Upper lobe of left lung (tissue), 6 donors: ENCODE results near the gene ST3GAL3. TPM values are rescaled to one million over a fixed set of nuclear protein-coding genes. Genes with fewer than 3 reads are reported as not detected.

ENCODE experiments used
- ATAC-seq, 2 donors: fragments of 200-7000 bp; cut with Tn5 transposase; one replicate each; pipeline ENCODE4 v1.9.1; 2022; ENCODE audit warnings: mild to moderate bottlenecking in 2 of 2, moderate library complexity in 2 of 2; ENCODE audit not compliant: low FRiP score in 2 of 2
- DNase-seq, 2 donors: peaks; one replicate each; pipeline ENCODE4 v3.0.0-alpha.2; 2019 to 2020
- H3K27ac ChIP-seq, 4 donors: fragments of 200-600 bp; sonication (generic); one replicate each; pipeline ENCODE4 v1.5.1; 2016 to 2019
- H3K27me3 ChIP-seq, 4 donors: fragments of 200-600 bp; sonication (generic); one replicate each; pipeline ENCODE4 v1.5.1; 2017 to 2019
- H3K36me3 ChIP-seq, 4 donors: fragments of 200-600 bp; sonication (generic); one replicate each; pipeline ENCODE4 v1.5.1; 2016 to 2019
- H3K4me1 ChIP-seq, 4 donors: fragments of 200-600 bp; sonication (generic); one replicate each; pipeline ENCODE4 v1.5.1; 2018 to 2019
- H3K4me3 ChIP-seq, 4 donors: fragments of 200-600 bp; sonication (generic); one replicate each; pipeline ENCODE4 v1.5.1; 2017 to 2019; ENCODE audit warnings: mild to moderate bottlenecking in 2 of 4, moderate library complexity in 1 of 4
- H3K9me3 ChIP-seq, 4 donors: fragments of 200-600 bp; sonication (generic); one replicate each; pipeline ENCODE4 v1.5.1; 2018 to 2019
- CTCF ChIP-seq, 6 experiments: fragments of 450-650 bp in 4 of 6; fragments of 200-600 bp in 2 of 6; sonication (generic) in 2 of 6; IDR thresholded peaks; one replicate each; pipeline ENCODE4 v1.5.1; 2016 to 2019; ENCODE audit warnings: antibody characterized with exemption in 6 of 6
- EP300 ChIP-seq, 4 donors: sonication (generic); formaldehyde crosslinking; IDR thresholded peaks; one replicate each; pipeline ENCODE4 v1.5.1; 2017; ENCODE audit warnings: antibody characterized with exemption in 4 of 4, control low read depth in 2 of 4
- POLR2A ChIP-seq, 4 donors: fragments of 450-650 bp; IDR thresholded peaks; one replicate each; pipeline ENCODE4 v1.5.1; 2016 to 2017; ENCODE audit warnings: antibody characterized with exemption in 4 of 4, mild to moderate bottlenecking in 2 of 4
- POLR2AphosphoS5 ChIP-seq, 2 donors: sonication (generic); formaldehyde crosslinking; IDR thresholded peaks; one replicate each; pipeline ENCODE4 v1.5.1; 2017; ENCODE audit warnings: antibody characterized with exemption in 2 of 2
- WGBS, 2 donors: methylation state at CpG; one replicate each; pipeline ENCODE4 v1.1.5; 2017 to 2018; 5-methylcytosine and 5-hydroxymethylcytosine counted together
- total RNA-seq, 6 donors: library from RNA; depleted of rRNA in 4 of 6; stranded (reverse); fragments of >200 nt in 4 of 6; gene quantifications; one replicate each; pipeline versions ENCODE4 v1.1.0 to v1.2.1, GENCODE V29; 2016 to 2021
- donor health status: DM: no; HTN: no; CAD: no; lungs with moderate emphysema.
- donor health status: DM: no; HTN: yes; CAD: no; lungs with severe emphysema.

ST3GAL3 gene
- total RNA-seq, 6 donors from 2014 or later: 14.4 to 46.1 (median 19.2) TPM

GRCh38 chr1:43849670-43850069 lies 142.3 kb downstream of the ST3GAL3 start:
- DNase-seq (no peak), ATAC-seq (no peak)
- TF ChIP-seq EP300 (IDR thresholded peaks at IDR 0.05) (no peak), CTCF (IDR thresholded peaks at IDR 0.05) (no peak), POLR2A (IDR thresholded peaks at IDR 0.05) (no peak), POLR2AphosphoS5 (IDR thresholded peaks at IDR 0.05) (no peak)
- Histone ChIP-seq H3K27ac (no peak overlapping the region), H3K9me3 (no peaks in the 10 kb centered on the region), H3K4me1 (peaks cover 9 to 12% (median 11%) of the 10 kb centered on the region in 4 donors), H3K27me3 (no peaks in the 10 kb centered on the region), H3K36me3 (no peaks in the 10 kb centered on the region), H3K4me3 (no peak overlapping the region)
- WGBS, 2 donors: 86 to 90% methylated on average over 1 of the region's 1 CpG

GRCh38 chr1:43850591-43851233 lies 143.4 kb downstream of the ST3GAL3 start:
- TF ChIP-seq POLR2A (IDR thresholded peaks at IDR 0.05): no peak
- no peak for TF ChIP-seq POLR2AphosphoS5 (IDR thresholded peaks at IDR 0.05)
- TF ChIP-seq CTCF (IDR thresholded peaks at IDR 0.05): no peak
- no peak for TF ChIP-seq EP300 (IDR thresholded peaks at IDR 0.05)

GRCh38 chr1:43851561-43852338 lies 144.4 kb downstream of the ST3GAL3 start:
- Histone ChIP-seq H3K4me1 (peaks cover 9 to 12% (median 11%) of the 10 kb centered on the region in 4 donors), H3K9me3 (no peaks in the 10 kb centered on the region), H3K4me3 (no peak overlapping the region), H3K27ac (no peak overlapping the region), H3K36me3 (no peaks in the 10 kb centered on the region), H3K27me3 (no peaks in the 10 kb centered on the region)
- DNase-seq (peak in 1 of 2 donors; percentile 46), ATAC-seq (no peak)
- TF ChIP-seq EP300 (IDR thresholded peaks at IDR 0.05) (no peak), POLR2A (IDR thresholded peaks at IDR 0.05) (no peak), CTCF (IDR thresholded peaks at IDR 0.05) (no peak), POLR2AphosphoS5 (IDR thresholded peaks at IDR 0.05) (no peak)
- 84 to 89% methylated on average over 10 to 17 of the region's 17 CpGs for WGBS, 2 donors

More at GRCh38 chr1:43850591-43851233, 143.4 kb downstream of the ST3GAL3 start:
- H3K27me3 ChIP-seq: no peaks in the 10 kb centered on the region
- H3K27ac ChIP-seq: no peak overlapping the region
- ATAC-seq (no peak), DNase-seq (no peak)
- H3K4me3 ChIP-seq: no peak overlapping the region
- peaks cover 9 to 12% (median 11%) of the 10 kb centered on the region in 4 donors for H3K4me1 ChIP-seq
- H3K9me3 ChIP-seq: no peaks in the 10 kb centered on the region
- 97% methylated on average over 8 of the region's 8 CpGs; no CpG with 5 or more reads in 1 of the 2 donors for WGBS, 2 donors
- no peaks in the 10 kb centered on the region for H3K36me3 ChIP-seq

GRCh38 chr1:43853161-43853921 lies 146.0 kb downstream of the ST3GAL3 start:
- WGBS, 2 donors: 33 to 34% methylated on average over 7 of the region's 7 CpGs
- TF ChIP-seq POLR2A (IDR thresholded peaks at IDR 0.05) (no peak), POLR2AphosphoS5 (IDR thresholded peaks at IDR 0.05) (no peak), CTCF (IDR thresholded peaks at IDR 0.05) (no peak), EP300 (IDR thresholded peaks at IDR 0.05) (no peak)
- H3K27ac ChIP-seq: no peak overlapping the region
- H3K4me1 ChIP-seq: peaks cover 7 to 17% (median 13%) of the 10 kb centered on the region in 4 donors
- H3K27me3 ChIP-seq: no peaks in the 10 kb centered on the region
- no peaks in the 10 kb centered on the region for H3K9me3 ChIP-seq
- H3K36me3 ChIP-seq: no peaks in the 10 kb centered on the region
- ATAC-seq (peak; percentile 38 to 58), DNase-seq (peak in 1 of 2 donors; percentile 62)
- H3K4me3 ChIP-seq: no peak overlapping the region
